PC-3 (cell line): Measurements from ENCODE around the gene CCDC86.

Source experiments
- EZH2phosphoT487 ChIP-seq: fragments of 300-600 bp; sonication (generic); IDR thresholded peaks from 2 replicates; pipeline ENCODE4 v1.6.1; 2018; ENCODE audit warnings: mild to moderate bottlenecking, antibody characterized with exemption, low read length, borderline replicate concordance
- TF ChIP-seq, protein P1 (sequence below): fragments of 300-600 bp; sonication (generic); conservative IDR thresholded peaks from 2 replicates; pipeline ENCODE4 v1.5.1; 2017; ENCODE audit warnings: antibody characterized with exemption, low read depth, mild to moderate bottlenecking, low read length

DNA sequence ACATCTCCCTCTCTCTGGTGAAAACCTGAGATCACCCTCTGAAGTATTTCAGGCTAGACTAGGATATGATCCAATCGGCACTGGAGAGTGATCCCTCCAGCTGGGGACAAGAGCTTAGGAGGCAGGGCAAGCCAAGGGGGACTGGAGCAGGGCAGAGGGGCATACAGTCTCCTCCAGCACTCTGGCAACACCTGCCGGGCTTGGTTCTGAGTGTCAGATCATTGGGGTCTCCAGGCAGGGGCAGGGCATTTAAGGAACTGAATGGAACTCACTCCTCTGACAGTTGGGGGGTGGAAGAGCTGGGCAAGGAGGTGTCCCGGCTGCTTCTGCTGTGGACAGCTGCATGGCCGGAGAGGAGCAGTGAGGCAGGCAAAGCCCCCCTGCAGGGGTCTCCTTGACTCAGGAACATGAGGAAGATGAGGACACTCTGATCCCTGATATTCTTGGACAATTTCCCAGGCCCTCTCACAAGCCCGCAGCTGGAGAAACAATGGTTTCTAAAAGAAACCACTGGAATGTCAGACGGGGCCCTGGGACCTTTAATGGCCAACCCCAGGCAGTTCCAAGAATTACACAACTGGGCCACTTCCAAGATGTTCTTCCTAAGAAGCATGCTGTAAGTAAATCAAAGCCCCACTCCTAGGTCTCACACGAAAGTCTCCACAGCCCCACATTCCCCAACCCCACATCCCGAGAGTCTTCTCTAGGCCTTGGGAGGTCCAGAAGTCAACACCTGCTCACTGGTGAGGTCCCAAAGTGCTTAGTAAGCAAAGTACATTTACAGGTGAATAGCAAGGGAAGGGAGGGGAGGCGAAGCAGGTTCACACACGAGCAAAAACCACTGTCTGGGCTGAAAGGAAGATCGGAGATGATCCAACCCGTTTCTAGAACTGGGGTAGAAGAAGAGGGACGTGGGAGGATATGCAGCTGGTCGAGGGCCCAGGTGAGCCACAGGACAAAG lies 1.2 kb upstream of the CCDC86 start:
- no peak for TF ChIP-seq EZH2phosphoT487
- TF ChIP-seq, protein P1, sequence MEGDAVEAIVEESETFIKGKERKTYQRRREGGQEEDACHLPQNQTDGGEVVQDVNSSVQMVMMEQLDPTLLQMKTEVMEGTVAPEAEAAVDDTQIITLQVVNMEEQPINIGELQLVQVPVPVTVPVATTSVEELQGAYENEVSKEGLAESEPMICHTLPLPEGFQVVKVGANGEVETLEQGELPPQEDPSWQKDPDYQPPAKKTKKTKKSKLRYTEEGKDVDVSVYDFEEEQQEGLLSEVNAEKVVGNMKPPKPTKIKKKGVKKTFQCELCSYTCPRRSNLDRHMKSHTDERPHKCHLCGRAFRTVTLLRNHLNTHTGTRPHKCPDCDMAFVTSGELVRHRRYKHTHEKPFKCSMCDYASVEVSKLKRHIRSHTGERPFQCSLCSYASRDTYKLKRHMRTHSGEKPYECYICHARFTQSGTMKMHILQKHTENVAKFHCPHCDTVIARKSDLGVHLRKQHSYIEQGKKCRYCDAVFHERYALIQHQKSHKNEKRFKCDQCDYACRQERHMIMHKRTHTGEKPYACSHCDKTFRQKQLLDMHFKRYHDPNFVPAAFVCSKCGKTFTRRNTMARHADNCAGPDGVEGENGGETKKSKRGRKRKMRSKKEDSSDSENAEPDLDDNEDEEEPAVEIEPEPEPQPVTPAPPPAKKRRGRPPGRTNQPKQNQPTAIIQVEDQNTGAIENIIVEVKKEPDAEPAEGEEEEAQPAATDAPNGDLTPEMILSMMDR, result no peak
